ENCODE data around the gene M6PR.
"Not testable (repeated sequence)": the region's sequence is repeated elsewhere in the genome, so short reads cannot be mapped to it uniquely, and the experiment has no call there.

The M6PR gene

GRCh38 chr12:8950702-8951478 is 1.4 kb upstream of the M6PR start:
- peak; percentile 65 for DNase-seq

- no peak for DNase-seq
Measured at GRCh38 chr12:8950221-8950527, 729 bp upstream of the M6PR start.

DNA sequence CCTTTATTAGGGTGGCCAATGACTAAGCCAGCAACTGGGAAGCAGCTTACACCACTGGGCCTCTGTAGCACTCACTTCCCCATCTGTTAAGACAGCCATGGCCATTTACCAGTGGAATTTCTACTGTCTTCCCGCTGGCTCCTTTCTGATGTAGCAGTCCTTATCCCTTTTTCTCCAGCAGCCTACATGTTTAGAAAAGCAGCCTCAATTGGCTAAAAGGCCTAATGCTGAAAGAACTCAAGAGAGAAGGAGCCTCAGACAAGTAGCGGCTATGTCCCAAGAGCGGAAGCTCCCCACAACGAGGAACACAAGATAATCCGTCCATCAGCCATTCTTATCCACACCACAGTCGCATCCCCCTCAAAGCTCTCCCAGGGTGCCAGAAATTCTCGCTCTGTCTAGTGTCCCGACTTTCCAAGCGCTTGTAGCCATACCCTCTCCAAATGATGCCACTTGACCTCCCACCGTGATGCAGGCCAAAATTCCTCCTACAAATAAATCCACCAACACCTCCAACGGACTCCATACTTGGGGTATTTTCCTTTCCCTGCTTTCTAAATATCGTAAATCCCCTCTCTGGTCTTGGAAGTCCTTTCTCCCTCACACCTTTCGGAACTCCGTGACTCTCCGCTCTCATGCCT is 624 bp downstream of the M6PR start:
- DNase-seq: no peak

- DNase-seq: no peak
Measured at GRCh38 chr12:8947737-8948136, 1.7 kb downstream of the M6PR start.

GRCh38 chr12:8946733-8947132 is 2.7 kb downstream of the M6PR start:
- DNase-seq: no peak

- no peak for DNase-seq
Measured at GRCh38 chr12:8943565-8944186, 5.8 kb downstream of the M6PR start.

- DNase-seq: no peak
Measured at GRCh38 chr12:8941691-8942478, 7.6 kb downstream of the M6PR start.

- DNase-seq: not testable (repeated sequence)
Measured at GRCh38 chr12:8937842-8938442, 11.5 kb downstream of the M6PR start.

GRCh38 chr12:8936735-8937134 is 12.7 kb downstream of the M6PR start:
- DNase-seq: no peak

- not testable (repeated sequence) for DNase-seq
Measured at GRCh38 chr12:8934080-8934479, 15.4 kb downstream of the M6PR start.

DNA sequence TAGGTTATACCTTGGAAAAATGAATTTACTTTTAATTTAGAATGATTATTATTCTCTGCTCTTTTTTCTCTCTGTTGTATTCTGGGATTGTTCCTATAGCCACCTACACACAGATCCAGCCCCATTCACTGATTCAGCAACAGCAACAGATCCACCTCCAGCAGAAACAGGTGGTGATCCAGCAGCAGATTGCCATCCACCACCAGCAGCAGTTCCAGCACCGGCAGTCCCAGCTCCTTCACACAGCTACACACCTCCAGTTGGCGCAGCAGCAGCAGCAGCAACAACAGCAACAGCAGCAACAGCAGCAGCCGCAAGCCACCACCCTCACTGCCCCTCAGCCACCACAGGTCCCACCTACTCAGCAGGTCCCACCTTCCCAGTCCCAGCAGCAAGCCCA is 17.0 kb downstream of the M6PR start:
- DNase-seq: not testable (repeated sequence)

DNA sequence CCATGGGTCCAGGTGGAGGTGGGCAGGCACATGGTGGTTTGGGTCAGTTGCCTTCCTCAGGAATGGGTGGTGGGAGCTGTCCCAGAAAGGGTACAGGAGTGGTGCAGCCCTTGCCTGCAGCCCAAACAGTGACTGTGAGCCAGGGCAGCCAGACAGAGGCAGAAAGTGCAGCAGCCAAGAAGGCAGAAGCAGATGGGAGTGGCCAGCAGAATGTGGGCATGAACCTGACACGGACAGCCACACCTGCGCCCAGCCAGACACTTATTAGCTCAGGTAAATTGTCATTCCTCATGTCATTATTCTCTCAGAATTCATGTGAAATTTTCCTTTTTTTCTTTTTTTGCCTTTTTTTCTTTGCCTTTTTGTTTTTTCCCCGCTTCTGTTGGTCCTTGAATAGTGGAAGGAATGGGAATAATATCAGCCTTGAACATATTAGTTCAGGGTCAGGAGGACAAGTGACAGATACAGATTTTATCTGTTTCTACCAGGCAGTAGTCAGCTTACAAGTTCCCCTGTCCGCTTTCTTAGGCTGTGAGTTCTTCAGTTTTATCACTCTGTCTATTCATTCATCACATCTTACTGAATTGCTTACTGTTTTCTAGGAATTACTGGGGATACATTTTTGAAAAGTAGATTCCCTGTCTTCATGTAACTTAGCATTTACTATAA is 18.7 kb downstream of the M6PR start:
- not testable (repeated sequence) for DNase-seq

GRCh38 chr12:8922544-8922943 is 26.9 kb downstream of the M6PR start:
- DNase-seq: no peak

DNA sequence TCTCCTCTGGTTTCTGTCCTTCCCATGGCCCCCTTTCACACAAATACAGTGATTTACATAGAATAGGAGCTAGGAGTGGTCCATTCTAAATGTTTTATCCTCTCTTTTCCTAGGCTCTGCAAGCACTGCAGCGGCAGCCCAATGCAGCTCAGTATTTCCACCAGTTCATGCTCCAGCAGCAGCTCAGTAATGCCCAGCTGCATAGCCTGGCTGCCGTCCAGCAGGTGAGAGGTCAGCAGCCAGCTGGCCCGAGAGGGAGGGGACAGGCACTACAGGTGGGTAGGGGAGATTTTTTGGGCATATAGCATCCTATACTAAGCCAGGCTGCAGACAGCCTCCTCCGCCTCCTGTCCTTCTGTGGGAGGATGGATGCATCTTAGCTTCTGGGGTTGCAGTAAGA is 29.8 kb downstream of the M6PR start:
- DNase-seq: not testable (repeated sequence)

- DNase-seq: no peak
Measured at GRCh38 chr12:8917751-8918150, 31.7 kb downstream of the M6PR start.

GRCh38 chr12:8917031-8917430 is 32.4 kb downstream of the M6PR start:
- no peak for DNase-seq

DNA sequence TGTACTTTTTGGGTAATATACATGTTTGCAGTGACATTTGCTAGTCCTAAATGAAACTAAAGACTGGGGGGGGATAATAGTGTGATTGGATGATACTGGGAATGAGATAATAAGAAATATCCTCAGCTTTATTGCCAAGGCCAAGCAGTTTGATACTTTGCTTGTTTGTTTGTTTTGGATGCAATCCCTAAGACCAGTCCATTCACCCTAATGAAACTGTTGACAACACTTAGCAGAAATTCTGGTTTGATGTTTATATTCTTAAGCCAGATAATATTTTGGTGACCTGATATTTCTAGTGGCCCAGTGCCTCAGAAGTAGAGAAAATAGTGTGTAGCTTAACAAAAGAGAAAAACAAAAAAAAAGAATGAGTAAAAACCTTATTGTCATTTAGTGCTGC is 33.3 kb downstream of the M6PR start:
- DNase-seq: no peak

DNA sequence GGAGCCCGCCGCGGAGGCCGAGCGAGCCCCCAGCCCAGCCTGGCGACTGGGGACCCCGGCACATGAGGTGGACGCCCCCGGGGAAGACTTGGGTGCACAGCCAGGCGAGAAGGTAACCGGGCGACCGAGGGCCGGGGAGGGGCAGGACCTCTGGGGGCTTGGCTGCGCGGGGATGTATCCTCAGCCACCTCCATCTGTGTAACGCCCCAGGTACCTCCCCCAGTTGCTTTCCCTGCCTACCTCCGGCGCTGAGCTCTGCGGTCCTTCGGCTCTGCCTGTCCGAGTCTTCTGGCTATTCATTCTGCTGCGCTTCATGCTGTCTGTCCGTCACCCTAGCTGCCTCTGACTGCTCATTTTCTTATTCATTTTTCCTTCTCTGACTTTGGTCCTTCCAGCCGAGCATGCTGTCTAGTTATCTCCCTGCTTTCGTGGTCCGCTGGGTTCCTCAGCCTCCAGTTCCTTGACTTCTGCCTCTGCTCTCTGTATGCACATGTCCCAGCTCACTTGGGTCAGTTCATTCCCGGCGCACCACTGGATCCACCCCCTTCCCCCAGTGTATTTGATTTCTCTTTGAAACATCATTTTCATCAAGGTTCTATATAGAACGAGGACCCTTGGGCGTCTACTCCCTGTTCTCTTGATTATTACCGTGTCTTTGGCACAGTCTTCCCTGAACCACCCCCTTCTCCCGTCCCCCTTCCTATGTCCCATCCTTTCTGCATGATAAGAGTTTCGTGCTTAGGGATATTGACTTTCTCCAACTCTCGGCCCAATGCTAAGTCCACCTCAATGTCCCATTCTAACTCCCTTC is 34.5 kb downstream of the M6PR start:
- peak; percentile 67 for DNase-seq

DNA sequence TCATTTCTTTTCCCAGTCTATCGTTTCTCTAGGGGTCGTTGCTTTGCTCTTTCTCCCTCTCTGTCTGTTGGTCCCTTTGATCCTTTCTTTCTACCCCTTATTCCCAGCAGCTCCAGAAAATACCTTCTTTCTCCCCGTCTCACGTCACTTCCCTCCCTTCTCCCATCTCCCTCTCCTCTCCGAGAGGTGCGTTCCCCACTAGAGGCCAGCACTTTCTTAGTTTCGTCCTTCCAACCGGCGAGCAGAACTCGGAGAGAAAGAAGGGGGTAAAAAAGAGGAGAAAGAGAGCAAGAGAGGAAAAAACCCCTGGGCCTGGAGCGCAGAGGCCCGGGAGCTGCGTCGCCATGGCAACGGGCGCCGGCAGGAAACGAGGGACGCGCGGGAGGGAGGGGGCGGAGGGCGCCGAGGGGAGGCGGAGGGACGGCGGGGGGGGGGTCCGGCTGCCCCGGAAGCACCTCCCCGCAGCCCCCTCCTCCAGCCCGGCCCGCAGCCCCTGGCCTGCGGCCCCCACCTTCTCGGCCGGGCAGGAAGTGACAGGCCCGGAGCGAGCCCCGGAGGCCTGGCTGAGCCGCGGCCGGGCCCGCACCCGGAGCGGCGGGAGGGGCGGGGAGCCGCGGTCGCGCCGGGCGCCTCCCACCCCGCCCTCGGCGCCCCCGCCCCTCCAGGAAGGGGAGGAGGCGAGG is 35.3 kb downstream of the M6PR start, which contains the start of gene PHC1:
TSS of gene PHC1 (plus strand) at position 477 of the 683 bp plus-strand sequence. CDS start 3,169 bp downstream, outside the sequence.
- DNase-seq: peak; percentile 87

DNA sequence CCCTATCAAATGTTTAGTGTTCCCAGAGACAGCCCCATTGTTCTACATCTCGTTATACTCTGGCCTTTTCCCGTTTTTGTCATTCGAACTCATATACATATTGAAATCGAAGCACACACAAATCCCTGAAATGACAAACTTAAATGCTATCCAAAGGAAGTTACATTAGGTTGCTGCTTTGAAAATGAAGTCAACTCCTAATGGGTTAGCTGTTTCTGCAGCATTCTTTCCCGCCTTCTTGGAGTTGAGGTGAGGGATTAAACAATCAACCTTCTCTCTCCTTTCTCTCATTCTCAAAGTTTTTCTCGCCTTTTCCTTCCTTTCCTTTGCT is 35.8 kb downstream of the M6PR start:
- no peak for DNase-seq

DNA sequence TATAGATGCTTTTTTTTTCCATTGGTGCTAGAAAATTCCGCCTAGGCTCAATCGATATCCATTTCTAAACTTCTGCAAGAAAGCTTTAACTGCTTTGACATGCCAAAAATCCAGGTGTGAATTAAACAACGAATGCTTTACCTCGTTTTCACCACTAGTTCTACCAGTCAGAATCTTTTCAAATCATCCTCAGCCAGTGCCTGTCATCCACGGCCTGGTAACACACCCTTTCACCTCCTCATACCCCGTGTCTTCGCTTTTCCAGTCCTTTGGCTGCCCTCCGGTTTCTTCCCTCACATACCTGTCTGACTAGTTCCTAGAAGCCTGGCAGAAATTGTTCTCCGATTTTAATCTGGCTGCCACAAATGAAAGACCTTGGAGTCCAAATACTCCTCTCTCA is 36.5 kb downstream of the M6PR start:
- peak; percentile 42 for DNase-seq

All from CD4-positive, alpha-beta T cell treated with Interleukin-12 subunit alpha and Interleukin-12 subunit beta, for 1 hour (primary cell).